ENCODE data around the gene CORIN. TPM values are rescaled to one million over a fixed set of nuclear protein-coding genes. Genes with fewer than 3 reads are reported as not detected.

The CORIN gene
- polyA plus RNA-seq (2013, experiment 1 of 2) = 0.13 TPM
- 0.07 TPM for polyA plus RNA-seq (2013, experiment 2 of 2)

- peak within 1 kb of the TSS; percentile 63 for H3K9ac ChIP-seq (ENCODE audit: low read length)
- no peak within 1 kb of the TSS for H3K4ac ChIP-seq (ENCODE audit: low read depth, low read length)
- H3K27me3 ChIP-seq (ENCODE audit: insufficient read depth, low read length, poor library complexity) = no peaks in the 10 kb centered on the region
- no CpG with 5 or more reads among the region's 16 CpGs for WGBS (ENCODE audit: extremely low coverage, insufficient coverage, low lambda C conversion rate)
- no peaks in the 10 kb centered on the region for H3K79me2 ChIP-seq (ENCODE audit: control insufficient read depth, insufficient read depth, low read length)
- no peak within 1 kb of the TSS for H2BK5ac ChIP-seq (ENCODE audit: low read length)
- H3K36me3 ChIP-seq (ENCODE audit: control insufficient read depth, insufficient read depth, low read length) = no peaks in the 10 kb centered on the region
- H4K5ac ChIP-seq (ENCODE audit: low read length) = no peak within 1 kb of the TSS
- no peak within 1 kb of the TSS for H4K8ac ChIP-seq (ENCODE audit: low read depth, low read length)
- peak within 1 kb of the TSS; percentile 83 for H3K4me2 ChIP-seq (ENCODE audit: low read length)
- H3K79me1 ChIP-seq (ENCODE audit: low read length) = no peaks in the 10 kb centered on the region
- H3K23ac ChIP-seq (ENCODE audit: low read length) = no peak within 1 kb of the TSS
- H2BK15ac ChIP-seq (replicated peaks; ENCODE audit: low read depth) = no peak within 1 kb of the TSS
- H3K4me1 ChIP-seq (ENCODE audit: control insufficient read depth, low read depth, low read length) = peaks cover 5% of the 10 kb centered on the region
- H2BK120ac ChIP-seq (ENCODE audit: low read depth, low read length) = no peak within 1 kb of the TSS
- peak within 1 kb of the TSS; percentile 88 for H3K56ac ChIP-seq (ENCODE audit: low read length)
- no peak within 1 kb of the TSS for H3K18ac ChIP-seq (ENCODE audit: low read length)
- peak within 1 kb of the TSS; percentile 44 for H3K4me3 ChIP-seq (ENCODE audit: low read length)
- DNase-seq = no peak
- H2AK5ac ChIP-seq (ENCODE audit: low read length) = no peak within 1 kb of the TSS
- H3K27ac ChIP-seq (ENCODE audit: low read depth, low read length) = no peak within 1 kb of the TSS
Observed at GRCh38 chr4:47837908-47838294, at the start of gene CORIN. Gene CORIN, minus strand, starts transcription at chr4:47838067. Its CDS starts 118 bp downstream, at chr4:47837949.

GRCh38 chr4:47882228-47882627 lies 44.4 kb upstream of the CORIN start:
- H2BK120ac ChIP-seq (ENCODE audit: low read depth, low read length) = no peak overlapping the region
- no peak overlapping the region for H3K4me3 ChIP-seq (ENCODE audit: low read length)
- no CpG with 5 or more reads among the region's 3 CpGs for WGBS (ENCODE audit: extremely low coverage, insufficient coverage, low lambda C conversion rate)
- no peak overlapping the region for H3K56ac ChIP-seq (ENCODE audit: low read length)
- H3K79me2 ChIP-seq (ENCODE audit: control insufficient read depth, insufficient read depth, low read length) = no peaks in the 10 kb centered on the region
- H2BK5ac ChIP-seq (ENCODE audit: low read length) = no peak overlapping the region
- no peak overlapping the region for H3K9ac ChIP-seq (ENCODE audit: low read length)
- no peak overlapping the region for H2BK15ac ChIP-seq (replicated peaks; ENCODE audit: low read depth)
- no peak overlapping the region for H4K5ac ChIP-seq (ENCODE audit: low read length)
- no peak overlapping the region for H3K4ac ChIP-seq (ENCODE audit: low read depth, low read length)
- no peaks in the 10 kb centered on the region for H3K27me3 ChIP-seq (ENCODE audit: insufficient read depth, low read length, poor library complexity)
- H3K79me1 ChIP-seq (ENCODE audit: low read length) = no peaks in the 10 kb centered on the region
- no peak overlapping the region for H3K4me2 ChIP-seq (ENCODE audit: low read length)
- no peak for DNase-seq
- H3K23ac ChIP-seq (ENCODE audit: low read length) = no peak overlapping the region
- H2AK5ac ChIP-seq (ENCODE audit: low read length) = no peak overlapping the region
- H3K36me3 ChIP-seq (ENCODE audit: control insufficient read depth, insufficient read depth, low read length) = peaks cover 2% of the 10 kb centered on the region
- H3K4me1 ChIP-seq (ENCODE audit: control insufficient read depth, low read depth, low read length) = no peaks in the 10 kb centered on the region
- no peak overlapping the region for H4K8ac ChIP-seq (ENCODE audit: low read depth, low read length)
- no peak overlapping the region for H3K27ac ChIP-seq (ENCODE audit: low read depth, low read length)
- H3K18ac ChIP-seq (ENCODE audit: low read length) = no peak overlapping the region

GRCh38 chr4:47879458-47879857 lies 41.6 kb upstream of the CORIN start:
- Histone ChIP-seq H3K4ac (ENCODE audit: low read depth, low read length) (no peak overlapping the region), H2BK5ac (ENCODE audit: low read length) (no peak overlapping the region), H3K36me3 (ENCODE audit: control insufficient read depth, insufficient read depth, low read length) (peaks cover 6% of the 10 kb centered on the region), H2BK15ac (replicated peaks; ENCODE audit: low read depth) (no peak overlapping the region), H3K79me2 (ENCODE audit: control insufficient read depth, insufficient read depth, low read length) (no peaks in the 10 kb centered on the region), H2AK5ac (ENCODE audit: low read length) (no peak overlapping the region), H3K27me3 (ENCODE audit: insufficient read depth, low read length, poor library complexity) (no peaks in the 10 kb centered on the region), H3K23ac (ENCODE audit: low read length) (no peak overlapping the region), H3K4me1 (ENCODE audit: control insufficient read depth, low read depth, low read length) (no peaks in the 10 kb centered on the region), H3K79me1 (ENCODE audit: low read length) (no peaks in the 10 kb centered on the region), H3K56ac (ENCODE audit: low read length) (no peak overlapping the region), H3K4me2 (ENCODE audit: low read length) (no peak overlapping the region), H3K18ac (ENCODE audit: low read length) (no peak overlapping the region), H2BK120ac (ENCODE audit: low read depth, low read length) (no peak overlapping the region), H3K4me3 (ENCODE audit: low read length) (no peak overlapping the region), H4K8ac (ENCODE audit: low read depth, low read length) (no peak overlapping the region), H3K9ac (ENCODE audit: low read length) (no peak overlapping the region), H4K5ac (ENCODE audit: low read length) (no peak overlapping the region), H3K27ac (ENCODE audit: low read depth, low read length) (no peak overlapping the region)
- DNase-seq = no peak

- no peak overlapping the region for H4K8ac ChIP-seq (ENCODE audit: low read depth, low read length)
- H3K4me3 ChIP-seq (ENCODE audit: low read length) = no peak overlapping the region
- no CpG with 5 or more reads among the region's 3 CpGs for WGBS (ENCODE audit: extremely low coverage, insufficient coverage, low lambda C conversion rate)
- no peak overlapping the region for H3K18ac ChIP-seq (ENCODE audit: low read length)
- H2BK5ac ChIP-seq (ENCODE audit: low read length) = no peak overlapping the region
- no peak overlapping the region for H3K9ac ChIP-seq (ENCODE audit: low read length)
- no peak overlapping the region for H2AK5ac ChIP-seq (ENCODE audit: low read length)
- H3K36me3 ChIP-seq (ENCODE audit: control insufficient read depth, insufficient read depth, low read length) = peaks cover 5% of the 10 kb centered on the region
- H3K27me3 ChIP-seq (ENCODE audit: insufficient read depth, low read length, poor library complexity) = no peaks in the 10 kb centered on the region
- H3K27ac ChIP-seq (ENCODE audit: low read depth, low read length) = no peak overlapping the region
- no peak overlapping the region for H3K23ac ChIP-seq (ENCODE audit: low read length)
- H3K79me2 ChIP-seq (ENCODE audit: control insufficient read depth, insufficient read depth, low read length) = no peaks in the 10 kb centered on the region
- H2BK120ac ChIP-seq (ENCODE audit: low read depth, low read length) = no peak overlapping the region
- no peak overlapping the region for H3K4ac ChIP-seq (ENCODE audit: low read depth, low read length)
- H3K56ac ChIP-seq (ENCODE audit: low read length) = no peak overlapping the region
- H3K4me2 ChIP-seq (ENCODE audit: low read length) = no peak overlapping the region
- H4K5ac ChIP-seq (ENCODE audit: low read length) = no peak overlapping the region
- H3K79me1 ChIP-seq (ENCODE audit: low read length) = no peaks in the 10 kb centered on the region
- H2BK15ac ChIP-seq (replicated peaks; ENCODE audit: low read depth) = no peak overlapping the region
- H3K4me1 ChIP-seq (ENCODE audit: control insufficient read depth, low read depth, low read length) = no peaks in the 10 kb centered on the region
- no peak for DNase-seq
Observed at GRCh38 chr4:47876784-47877546, 39.1 kb upstream of the CORIN start.

- no peaks in the 10 kb centered on the region for H3K79me1 ChIP-seq (ENCODE audit: low read length)
- H3K4ac ChIP-seq (ENCODE audit: low read depth, low read length) = no peak overlapping the region
- no peak overlapping the region for H3K23ac ChIP-seq (ENCODE audit: low read length)
- no peak for DNase-seq
- no peak overlapping the region for H3K4me3 ChIP-seq (ENCODE audit: low read length)
- H3K56ac ChIP-seq (ENCODE audit: low read length) = no peak overlapping the region
- no peak overlapping the region for H2BK15ac ChIP-seq (replicated peaks; ENCODE audit: low read depth)
- H2BK5ac ChIP-seq (ENCODE audit: low read length) = no peak overlapping the region
- no peak overlapping the region for H4K5ac ChIP-seq (ENCODE audit: low read length)
- no peak overlapping the region for H4K8ac ChIP-seq (ENCODE audit: low read depth, low read length)
- no peak overlapping the region for H3K27ac ChIP-seq (ENCODE audit: low read depth, low read length)
- no peak overlapping the region for H3K4me2 ChIP-seq (ENCODE audit: low read length)
- no peak overlapping the region for H2AK5ac ChIP-seq (ENCODE audit: low read length)
- no peak overlapping the region for H2BK120ac ChIP-seq (ENCODE audit: low read depth, low read length)
- H3K36me3 ChIP-seq (ENCODE audit: control insufficient read depth, insufficient read depth, low read length) = peaks cover 5% of the 10 kb centered on the region
- H3K18ac ChIP-seq (ENCODE audit: low read length) = no peak overlapping the region
- H3K9ac ChIP-seq (ENCODE audit: low read length) = no peak overlapping the region
- H3K79me2 ChIP-seq (ENCODE audit: control insufficient read depth, insufficient read depth, low read length) = no peaks in the 10 kb centered on the region
- H3K27me3 ChIP-seq (ENCODE audit: insufficient read depth, low read length, poor library complexity) = no peaks in the 10 kb centered on the region
- no peaks in the 10 kb centered on the region for H3K4me1 ChIP-seq (ENCODE audit: control insufficient read depth, low read depth, low read length)
Observed at GRCh38 chr4:47876310-47876709, 38.4 kb upstream of the CORIN start.
